Endothelial cell of umbilical vein (primary cell): Measurements from ENCODE around the gene CPSF3. TPM values are rescaled to one million over a fixed set of nuclear protein-coding genes. Genes with fewer than 3 reads are reported as not detected.

ENCODE experiments used
- BruUV-seq: library from RNA; stranded (reverse); fragments of 400-500 nt; replicated peaks from 2 replicates; lab custom pipeline; 2021; lab: Mats Ljungman, UMichigan
- CTCF ChIA-PET: fragments of 300-600, 350-600 bp; sonication (Branson Sonifier 250); formaldehyde crosslinking; loops from one replicate; lab custom pipeline; 2021; ENCODE audit warnings: antibody characterized with exemption, inconsistent platforms; lab: Charles Lee
- POLR2A ChIA-PET: fragments of 300-600, 350-600 bp; sonication (Branson Sonifier 250); formaldehyde crosslinking; loops from one replicate; lab custom pipeline; 2021; ENCODE audit warnings: antibody characterized with exemption, inconsistent platforms; lab: Charles Lee
- DNase-seq: peaks from one replicate; pipeline ENCODE4 v3.0.0-alpha.2; 2011; ENCODE audit warnings: low read depth, low spot score
- FAIRE-seq: peaks from 2 replicates; lab custom pipeline; 2011; peaks lifted over from hg19 to GRCh38; lab: Jason Lieb, UNC
- H2AFZ ChIP-seq: 2 replicates; pipeline ENCODE4 v1.6.0; 2012; ENCODE audit warnings: low read depth, low read length, control low read depth, inconsistent platforms
- H3K27ac ChIP-seq: 2 replicates; pipeline ENCODE4 v1.5.1; 2011; ENCODE audit warnings: low read depth, mild to moderate bottlenecking, control low read depth, low read length, moderate library complexity; ENCODE audit not compliant: insufficient read depth
- H3K27me3 ChIP-seq, 2 experiments: 2 replicates each; pipeline versions ENCODE4 v1.6.0 to v1.6.1; 2011; ENCODE audit warnings: low read length in 2 of 2, mixed read lengths in 1 of 2; ENCODE audit not compliant: control insufficient read depth in 2 of 2, insufficient read depth in 2 of 2
- H3K36me3 ChIP-seq, 2 experiments: 2 replicates in 1 of 2; 3 replicates in 1 of 2; pipeline ENCODE4 v1.5.1; 2011; ENCODE audit warnings: low read length in 2 of 2, mild to moderate bottlenecking in 1 of 2, moderate library complexity in 1 of 2; ENCODE audit not compliant: control insufficient read depth in 2 of 2, insufficient read depth in 2 of 2; ENCODE audit errors: extremely low read depth in 1 of 2
- H3K4me1 ChIP-seq: 3 replicates; pipeline ENCODE4 v1.5.1; 2011; ENCODE audit warnings: mild to moderate bottlenecking, low read length; ENCODE audit not compliant: control insufficient read depth, insufficient read depth; ENCODE audit errors: extremely low read depth
- H3K4me2 ChIP-seq: 2 replicates; pipeline ENCODE4 v1.6.1; 2011; ENCODE audit warnings: low read length, control low read depth, mixed read lengths; ENCODE audit not compliant: insufficient read depth
- H3K4me3 ChIP-seq, 3 experiments: fragments of 200-600 bp in 1 of 3; sonication (generic), shearing (Covaris generic) in 1 of 3; replicated peaks in 1 of 3; 2 replicates each; pipeline ENCODE4 v1.5.1; 2011 to 2016; ENCODE audit warnings: control low read depth in 3 of 3, low read length in 3 of 3, mild to moderate bottlenecking in 2 of 3, inconsistent platforms in 1 of 3, low read depth in 1 of 3, moderate library complexity in 1 of 3; ENCODE audit not compliant: insufficient read depth in 1 of 3
- H3K79me2 ChIP-seq: 2 replicates; pipeline ENCODE4 v1.6.0; 2012; ENCODE audit warnings: low read length, inconsistent platforms; ENCODE audit not compliant: control insufficient read depth, insufficient read depth
- H3K9ac ChIP-seq: replicated peaks from 2 replicates; pipeline ENCODE3; 2011; ENCODE audit warnings: low read length, control low read depth; ENCODE audit not compliant: insufficient read depth; ENCODE audit errors: extremely low read depth
- H3K9me1 ChIP-seq: replicated peaks from 3 replicates; pipeline ENCODE4 v1.6.0; 2011; ENCODE audit warnings: mild to moderate bottlenecking, low read length; ENCODE audit not compliant: control insufficient read depth, insufficient read depth; ENCODE audit errors: extremely low read depth
- H3K9me3 ChIP-seq: replicated peaks from 2 replicates; pipeline ENCODE4 v1.5.1; 2012; ENCODE audit warnings: low read length, inconsistent platforms; ENCODE audit not compliant: control insufficient read depth, insufficient read depth
- H4K20me1 ChIP-seq: replicated peaks from 2 replicates; pipeline ENCODE3; 2011; ENCODE audit warnings: mild to moderate bottlenecking, low read length; ENCODE audit not compliant: control insufficient read depth, insufficient read depth; ENCODE audit errors: extremely low read depth
- EZH2 ChIP-seq: IDR thresholded peaks from 2 replicates; pipeline ENCODE4 v1.6.1; 2012; ENCODE audit warnings: borderline replicate concordance, low read depth, mild to moderate bottlenecking, moderate library complexity, low read length, inconsistent platforms; ENCODE audit not compliant: severe bottlenecking
- FOS ChIP-seq: IDR thresholded peaks from 2 replicates; pipeline ENCODE4 v1.6.1; 2011; ENCODE audit warnings: mild to moderate bottlenecking, low read length, moderate library complexity, borderline replicate concordance; ENCODE audit not compliant: insufficient read depth
- GATA2 ChIP-seq: IDR thresholded peaks from 2 replicates; pipeline ENCODE4 v1.7.0; 2011; ENCODE audit warnings: low read depth, mild to moderate bottlenecking, moderate library complexity, mixed read lengths, low read length; ENCODE audit not compliant: insufficient read length, insufficient read depth
- JUN ChIP-seq: IDR thresholded peaks from 2 replicates; pipeline ENCODE4 v1.6.1; 2011; ENCODE audit warnings: borderline replicate concordance, low read depth; ENCODE audit not compliant: insufficient read length, insufficient read depth
- MAX ChIP-seq: IDR thresholded peaks from 2 replicates; pipeline ENCODE4 v1.6.1; 2011; ENCODE audit not compliant: insufficient read depth, insufficient read length
- MYC ChIP-seq: IDR thresholded peaks from one replicate; pipeline ENCODE4 v1.6.1; 2011; ENCODE audit warnings: mild to moderate bottlenecking, low read depth, low read length
- POLR2A ChIP-seq: IDR thresholded peaks from 2 replicates; pipeline ENCODE4 v1.6.1; 2012; ENCODE audit warnings: low read depth, mild to moderate bottlenecking, control low read depth, low read length
- POLR2AphosphoS5 ChIP-seq: IDR thresholded peaks from 2 replicates; pipeline ENCODE4 v1.6.1; 2012; ENCODE audit warnings: low read depth, mild to moderate bottlenecking, control low read depth, low read length, moderate library complexity; ENCODE audit not compliant: insufficient read depth
- dilution Hi-C: fragments of 300-500 bp; cut with MboI; formaldehyde crosslinking; loops from one replicate; pipeline ENCODE4 v1.15.0; 2019; ENCODE audit warnings: low sequenced_read_pairs; ENCODE audit not compliant: extremely low pct_ligation_motif_present
- intact Hi-C: fragments of 100-400 bp; cut with micrococcal nuclease; formaldehyde crosslinking; loops from one replicate; pipeline ENCODE4 v1.10.0; 2022
- polyA plus RNA-seq, 4 experiments: library from polyadenylated mRNA; depleted of rRNA in 3 of 4; stranded (reverse) in 3 of 4; unstranded in 1 of 4; fragments of >200 nt; gene quantifications; 2 replicates each; pipeline versions ENCODE4 v1.2.1 to v1.2.3, GENCODE V29; 2011 to 2012; ENCODE audit warnings: missing spikeins in 1 of 4
- total RNA-seq: library from RNA; stranded (reverse); gene quantifications from 2 replicates; pipeline ENCODE4 v1.2.3, GENCODE V29; 2021
- TF ChIP-seq, protein P1 (sequence below), 2 donors: IDR thresholded peaks; 1 replicate in 1 of 2; 2 replicates in 1 of 2; pipeline ENCODE4 v1.5.1; 2011; ENCODE audit warnings: low read length in 2 of 2, mild to moderate bottlenecking in 2 of 2, moderate library complexity in 2 of 2, control low read depth in 1 of 2, inconsistent platforms in 1 of 2, low read depth in 1 of 2; ENCODE audit not compliant: insufficient read depth in 1 of 2; ENCODE audit errors: extremely low read depth in 1 of 2

Gene CPSF3
- total and polyA plus RNA-seq, 2 donors (not counting 3 experiments of a cell fraction or from before 2014, with no cell fraction given): 13.7 to 35.6 TPM

DNA sequence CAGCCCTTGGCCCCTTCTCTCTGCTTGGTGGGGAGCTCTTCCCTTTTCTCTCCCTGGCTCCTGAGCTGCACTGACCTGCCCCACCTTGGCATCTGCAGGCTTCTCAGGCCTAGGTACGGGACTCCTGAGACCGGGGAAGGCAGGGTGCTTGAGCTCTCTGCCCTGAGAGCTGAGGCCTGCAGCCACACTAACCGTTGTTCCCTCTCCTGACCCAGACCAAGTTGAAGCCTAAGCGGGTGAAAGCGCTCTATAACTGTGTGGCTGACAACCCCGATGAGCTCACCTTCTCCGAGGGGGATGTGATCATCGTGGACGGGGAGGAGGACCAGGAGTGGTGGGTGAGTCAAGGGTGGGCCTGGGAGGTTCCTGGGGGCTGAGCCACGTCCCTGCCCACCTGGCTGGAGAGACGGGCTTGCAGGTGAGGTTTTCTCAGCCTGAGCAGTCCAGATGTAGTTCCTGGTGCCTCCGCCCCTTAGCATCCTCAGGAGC, 22.4 kb upstream of the CPSF3 start:
- no peak for TF ChIP-seq FOS
- no peak for TF ChIP-seq JUN
- TF ChIP-seq POLR2AphosphoS5: no peak
- TF ChIP-seq EZH2: no peak
- TF ChIP-seq, protein P1, sequence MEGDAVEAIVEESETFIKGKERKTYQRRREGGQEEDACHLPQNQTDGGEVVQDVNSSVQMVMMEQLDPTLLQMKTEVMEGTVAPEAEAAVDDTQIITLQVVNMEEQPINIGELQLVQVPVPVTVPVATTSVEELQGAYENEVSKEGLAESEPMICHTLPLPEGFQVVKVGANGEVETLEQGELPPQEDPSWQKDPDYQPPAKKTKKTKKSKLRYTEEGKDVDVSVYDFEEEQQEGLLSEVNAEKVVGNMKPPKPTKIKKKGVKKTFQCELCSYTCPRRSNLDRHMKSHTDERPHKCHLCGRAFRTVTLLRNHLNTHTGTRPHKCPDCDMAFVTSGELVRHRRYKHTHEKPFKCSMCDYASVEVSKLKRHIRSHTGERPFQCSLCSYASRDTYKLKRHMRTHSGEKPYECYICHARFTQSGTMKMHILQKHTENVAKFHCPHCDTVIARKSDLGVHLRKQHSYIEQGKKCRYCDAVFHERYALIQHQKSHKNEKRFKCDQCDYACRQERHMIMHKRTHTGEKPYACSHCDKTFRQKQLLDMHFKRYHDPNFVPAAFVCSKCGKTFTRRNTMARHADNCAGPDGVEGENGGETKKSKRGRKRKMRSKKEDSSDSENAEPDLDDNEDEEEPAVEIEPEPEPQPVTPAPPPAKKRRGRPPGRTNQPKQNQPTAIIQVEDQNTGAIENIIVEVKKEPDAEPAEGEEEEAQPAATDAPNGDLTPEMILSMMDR (IDR thresholded peaks at IDR 0.05; ENCODE audit: extremely low read depth in 1 of 2, insufficient read depth in 1 of 2, low read depth in 1 of 2, low read length in 2 of 2): no peak
- TF ChIP-seq POLR2A: no peak
- TF ChIP-seq MYC: no peak
- TF ChIP-seq GATA2: no peak
- TF ChIP-seq MAX: no peak

More for the DNA sequence above, 22.4 kb upstream of the CPSF3 start:
- Histone ChIP-seq H3K27ac (no peak overlapping the region), H3K9me3 (no peaks in the 10 kb centered on the region), H3K36me3 (peaks cover 17 to 40% of the 10 kb centered on the region in 2 experiments), H3K79me2 (no peaks in the 10 kb centered on the region), H3K27me3 (no peaks in the 10 kb centered on the region), H3K4me3 (no peak overlapping the region), H3K4me1 (no peaks in the 10 kb centered on the region), H3K9ac (no peak overlapping the region), H4K20me1 (no peaks in the 10 kb centered on the region), H2AFZ (no peak overlapping the region), H3K9me1 (no peaks in the 10 kb centered on the region), H3K4me2 (no peak overlapping the region)
- ChIA-PET CTCF (interaction anchor here (1.6 kb wide), 1 partner anchor 12 kb away, joined by 3 read pairs; no protein-coding TSS in a partner anchor), POLR2A (no interaction called here)
- FAIRE-seq (no peak), DNase-seq (no peak)
- intact Hi-C loops (no loop called here), dilution Hi-C loops (no loop called here)
- BruUV-seq: no TSS peak
